SU-DHL-6 (cell line): Measurements from ENCODE around the gene SLC51A.

Source experiments
- H2AFZ ChIP-seq: fragments of 200-600 bp; sonication (generic); 2 replicates; pipeline ENCODE4 v1.6.1; 2014; ENCODE audit warnings: low read depth, mild to moderate bottlenecking, moderate library complexity, mixed read lengths, antibody characterized with exemption, low read length; ENCODE audit not compliant: severe bottlenecking
- H3F3A ChIP-seq: fragments of 200-600 bp; shearing (Covaris generic); 2 replicates; pipeline ENCODE4 v1.6.0; 2016; ENCODE audit warnings: antibody characterized with exemption, mild to moderate bottlenecking; ENCODE audit not compliant: insufficient read depth
- H3K27ac ChIP-seq: fragments of 200-600 bp; sonication (generic); 2 replicates; pipeline ENCODE4 v1.5.1; 2016; ENCODE audit warnings: low read depth, mild to moderate bottlenecking, low read length, moderate library complexity, mixed read lengths
- H3K27me3 ChIP-seq: fragments of 200-600 bp; sonication (generic), shearing (Covaris generic); 2 replicates; pipeline ENCODE4 v1.6.0; 2014; ENCODE audit warnings: mild to moderate bottlenecking, low read length
- H3K36me3 ChIP-seq: fragments of 200-600 bp; sonication (generic); 2 replicates; pipeline ENCODE4 v1.6.1; 2014; ENCODE audit warnings: mild to moderate bottlenecking, low read length, mixed read lengths
- H3K4me2 ChIP-seq: fragments of 300-600, 200-600 bp; shearing (Covaris generic), sonication (generic); 2 replicates; pipeline ENCODE4 v1.6.0; 2014; ENCODE audit warnings: low read length, low read depth, mild to moderate bottlenecking; ENCODE audit not compliant: poor library complexity, severe bottlenecking
- H3K4me3 ChIP-seq: fragments of 200-600 bp; sonication (generic); 2 replicates; pipeline ENCODE4 v1.5.1; 2014; ENCODE audit warnings: antibody characterized with exemption, low read length, mild to moderate bottlenecking, mixed read lengths; ENCODE audit not compliant: insufficient read depth, poor library complexity, severe bottlenecking
- H3K79me2 ChIP-seq: fragments of 200-600 bp; sonication (generic); 2 replicates; pipeline ENCODE4 v1.6.1; 2014; ENCODE audit warnings: mild to moderate bottlenecking, low read length, moderate library complexity; ENCODE audit not compliant: insufficient read depth
- H3K9ac ChIP-seq: fragments of 200-600 bp; sonication (generic); 2 replicates; pipeline ENCODE4 v1.7.0; 2014; ENCODE audit warnings: mild to moderate bottlenecking, low read length
- H3K9me2 ChIP-seq: fragments of 200-600 bp; sonication (generic); replicated peaks from 2 replicates; pipeline ENCODE4 v1.6.1; 2014; ENCODE audit warnings: low read length; ENCODE audit not compliant: insufficient read depth
- H3K9me3 ChIP-seq: fragments of 200-600 bp; sonication (generic); 2 replicates; pipeline ENCODE4 v1.6.1; 2014; ENCODE audit warnings: low read length, mixed read lengths; ENCODE audit not compliant: insufficient read depth
- H4K20me1 ChIP-seq: fragments of 200-600 bp; sonication (generic); 2 replicates; pipeline ENCODE4 v1.6.1; 2014; ENCODE audit warnings: low read depth, mild to moderate bottlenecking, antibody characterized with exemption, low read length, moderate library complexity, mixed read lengths
- CTCF ChIP-seq: fragments of 200-600 bp; sonication (generic); IDR thresholded peaks from one replicate; pipeline ENCODE4 v1.5.1; 2017; ENCODE audit warnings: antibody characterized with exemption, mild to moderate bottlenecking, low read length, moderate library complexity; ENCODE audit not compliant: insufficient read depth, poor library complexity, severe bottlenecking
- EZH2phosphoT487 ChIP-seq: fragments of 200-600 bp; sonication (generic), shearing (Covaris generic); conservative IDR thresholded peaks from 2 replicates; pipeline ENCODE4 v1.6.1; 2018; ENCODE audit warnings: mild to moderate bottlenecking, antibody characterized with exemption, low read length, moderate library complexity, mixed read lengths

Gene SLC51A

DNA sequence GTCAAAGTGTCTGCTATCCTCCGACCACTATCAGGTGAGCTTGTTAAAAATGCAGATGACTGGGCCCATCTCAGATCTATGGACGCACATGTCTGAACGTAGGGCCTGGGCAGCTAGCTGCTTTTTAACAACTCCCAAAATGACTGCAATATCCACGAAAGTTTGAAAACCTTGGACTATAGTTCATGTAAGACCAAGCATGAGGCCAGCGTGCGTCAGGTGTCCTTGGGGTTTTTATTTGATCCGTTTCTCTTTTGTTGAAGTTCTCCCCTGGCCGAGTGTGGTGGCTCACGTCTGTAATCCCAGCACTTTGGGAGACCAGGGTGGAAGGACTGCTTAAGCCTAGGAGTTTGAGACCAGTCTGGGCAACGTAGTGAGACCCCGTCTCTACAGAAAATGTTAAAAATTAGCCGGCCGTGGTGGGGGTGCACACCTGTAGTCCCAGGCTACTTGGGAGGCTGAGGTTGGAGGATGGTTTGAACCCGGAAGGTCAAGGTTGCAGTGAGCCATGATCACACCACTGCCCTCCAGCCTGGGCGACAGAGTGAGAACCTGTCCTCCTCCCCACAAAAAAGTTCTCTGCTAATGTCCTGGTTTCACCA lies 9.5 kb downstream of the SLC51A start:
- Histone ChIP-seq H3K9ac (no peak overlapping the region), H3K9me3 (no peaks in the 10 kb centered on the region), H3K27me3 (no peaks in the 10 kb centered on the region), H3K9me2 (no peaks in the 10 kb centered on the region), H2AFZ (no peak overlapping the region), H3K27ac (no peak overlapping the region), H3F3A (no peaks in the 10 kb centered on the region), H3K79me2 (no peaks in the 10 kb centered on the region), H4K20me1 (no peaks in the 10 kb centered on the region), H3K4me3 (no peak overlapping the region), H3K36me3 (no peaks in the 10 kb centered on the region), H3K4me2 (no peak overlapping the region)
- no peak for TF ChIP-seq CTCF
- no peak for TF ChIP-seq EZH2phosphoT487

GRCh38 chr3:196227121-196227561 lies 10.8 kb downstream of the SLC51A start:
- Histone ChIP-seq H3K9me2 (no peaks in the 10 kb centered on the region), H3K9ac (no peak overlapping the region), H3K27me3 (no peaks in the 10 kb centered on the region), H3K4me3 (no peak overlapping the region), H4K20me1 (no peaks in the 10 kb centered on the region), H3F3A (no peaks in the 10 kb centered on the region), H3K36me3 (no peaks in the 10 kb centered on the region), H3K79me2 (no peaks in the 10 kb centered on the region), H3K27ac (no peak overlapping the region), H3K4me2 (no peak overlapping the region), H2AFZ (no peak overlapping the region), H3K9me3 (no peaks in the 10 kb centered on the region)
- TF ChIP-seq EZH2phosphoT487 (no peak), CTCF (no peak)

DNA sequence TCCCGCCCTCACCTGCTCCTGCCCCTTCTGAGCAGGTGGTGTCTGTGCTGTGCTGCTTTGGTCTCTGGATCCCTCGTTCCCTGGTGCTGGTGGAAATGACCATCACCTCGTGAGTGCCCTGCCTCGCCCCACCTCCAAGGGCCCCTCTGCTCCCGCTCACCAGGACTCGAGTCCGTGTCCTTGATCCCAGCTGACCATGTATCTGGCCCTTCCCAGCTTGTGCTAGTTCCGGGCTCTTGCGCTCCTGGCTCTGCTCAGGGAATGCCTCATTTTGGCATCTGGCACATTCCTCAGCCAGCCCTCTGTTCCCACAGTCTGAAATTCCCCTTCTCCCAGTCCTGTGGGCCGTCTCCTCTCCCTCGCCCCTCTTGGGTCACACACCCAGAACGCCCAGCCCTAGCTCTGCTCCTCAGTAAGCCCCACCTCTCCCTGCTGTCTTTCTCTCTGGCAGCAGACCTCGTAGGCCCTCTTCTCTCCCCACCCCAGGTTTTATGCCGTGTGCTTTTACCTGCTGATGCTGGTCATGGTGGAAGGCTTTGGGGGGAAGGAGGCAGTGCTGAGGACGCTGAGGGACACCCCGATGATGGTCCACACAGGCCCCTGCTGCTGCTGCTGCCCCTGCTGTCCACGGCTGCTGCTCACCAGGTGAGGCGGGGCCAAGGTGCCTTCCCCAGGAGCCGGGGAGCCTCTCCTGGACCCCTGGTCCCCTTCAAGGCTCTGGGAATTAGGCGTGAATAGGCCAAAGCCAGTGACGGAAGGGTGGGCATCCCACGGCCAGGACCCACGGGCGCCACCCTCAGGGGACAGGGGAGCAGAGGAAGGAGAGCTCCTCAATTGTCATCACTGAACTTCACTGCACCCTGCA lies 11.5 kb downstream of the SLC51A start:
- Histone ChIP-seq H3K4me2 (no peak overlapping the region), H3K79me2 (no peaks in the 10 kb centered on the region), H4K20me1 (no peaks in the 10 kb centered on the region), H3K36me3 (no peaks in the 10 kb centered on the region), H3K27me3 (no peaks in the 10 kb centered on the region), H3K9me2 (no peaks in the 10 kb centered on the region), H3F3A (no peaks in the 10 kb centered on the region), H3K27ac (no peak overlapping the region), H3K9me3 (no peaks in the 10 kb centered on the region), H3K9ac (no peak overlapping the region), H3K4me3 (no peak overlapping the region), H2AFZ (no peak overlapping the region)
- TF ChIP-seq EZH2phosphoT487 (no peak), CTCF (no peak)
